NCI-H2196 treated with DMSO at 0.1 percent for 48 hours (cell line): ENCODE results near the gene IGFBP2.

ENCODE experiments used
- DNase-seq: peaks from one replicate; lab custom pipeline; 2025; ENCODE audit not compliant: unreplicated experiment; lab: John Stamatoyannopoulos, UW

The IGFBP2 gene

DNA sequence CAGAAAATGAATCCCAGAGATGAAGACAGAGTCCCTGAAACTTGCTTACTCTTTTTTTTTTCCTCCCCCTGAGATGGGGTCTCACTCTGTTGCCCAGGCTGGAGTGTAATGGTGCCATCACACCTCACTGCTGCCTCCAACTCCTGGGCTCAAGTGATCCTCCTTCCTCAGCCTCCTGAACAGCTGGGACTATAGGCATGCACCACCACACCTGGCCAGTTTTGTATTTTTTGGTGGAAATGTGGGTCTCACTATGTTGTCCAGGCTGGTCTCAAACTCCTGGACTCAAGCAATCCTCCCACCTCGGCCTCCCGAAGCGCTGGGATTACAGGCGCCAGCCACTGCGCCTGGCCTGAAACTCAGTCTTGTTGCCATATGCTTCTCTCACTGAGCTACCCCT lies 27.8 kb downstream of the IGFBP2 start:
- no peak for DNase-seq

DNA sequence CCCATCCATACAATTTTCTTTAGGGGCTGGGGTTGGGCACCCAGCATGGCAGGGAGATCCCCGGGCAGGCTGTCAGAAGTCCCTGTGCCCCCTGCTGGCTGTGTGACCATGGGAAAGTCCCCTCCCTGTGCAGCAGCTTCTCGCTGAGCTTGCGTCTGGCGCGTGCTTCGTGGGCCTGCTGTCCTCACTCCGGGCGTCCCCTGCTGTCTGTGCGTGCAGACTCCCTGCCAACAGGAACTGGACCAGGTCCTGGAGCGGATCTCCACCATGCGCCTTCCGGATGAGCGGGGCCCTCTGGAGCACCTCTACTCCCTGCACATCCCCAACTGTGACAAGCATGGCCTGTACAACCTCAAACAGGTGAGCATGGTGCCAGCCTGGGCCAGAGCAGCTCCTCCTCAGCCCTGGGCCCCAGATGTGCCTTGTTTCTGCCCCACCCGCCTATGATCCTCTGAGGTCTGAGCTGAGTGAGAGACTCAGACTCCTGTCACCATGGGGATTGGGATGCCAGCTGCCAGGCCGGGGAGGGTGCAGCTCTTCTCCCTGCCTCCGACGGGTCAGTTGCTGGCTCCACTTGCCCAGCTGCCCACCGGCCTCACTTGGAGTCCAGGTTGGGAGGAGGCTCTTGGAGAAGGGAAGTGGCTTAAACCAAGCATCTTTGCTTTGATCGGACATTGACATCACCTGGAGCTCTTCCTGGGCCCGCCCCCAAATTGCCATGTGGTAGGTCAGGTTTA lies 28.6 kb downstream of the IGFBP2 start:
- no peak for DNase-seq

DNA sequence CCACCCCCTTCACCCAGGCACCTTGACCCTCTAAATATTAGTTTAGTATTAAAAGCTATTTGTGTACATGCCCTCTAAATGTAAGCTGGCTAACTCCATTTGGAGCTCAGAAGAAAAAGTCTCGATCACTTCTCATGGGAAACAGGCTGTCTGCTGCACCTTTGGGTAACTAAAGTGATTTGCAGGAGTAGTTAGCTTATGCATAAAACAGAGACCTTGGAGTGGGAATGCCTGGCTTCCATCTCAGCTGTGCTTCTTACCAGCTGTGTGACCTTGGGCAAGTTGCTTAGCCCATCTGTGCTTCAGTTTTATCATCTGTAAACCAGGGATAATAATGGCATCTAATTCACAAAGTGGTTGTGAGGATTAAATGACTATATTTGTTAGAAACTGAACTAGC lies 29.9 kb downstream of the IGFBP2 start:
- no peak for DNase-seq

DNA sequence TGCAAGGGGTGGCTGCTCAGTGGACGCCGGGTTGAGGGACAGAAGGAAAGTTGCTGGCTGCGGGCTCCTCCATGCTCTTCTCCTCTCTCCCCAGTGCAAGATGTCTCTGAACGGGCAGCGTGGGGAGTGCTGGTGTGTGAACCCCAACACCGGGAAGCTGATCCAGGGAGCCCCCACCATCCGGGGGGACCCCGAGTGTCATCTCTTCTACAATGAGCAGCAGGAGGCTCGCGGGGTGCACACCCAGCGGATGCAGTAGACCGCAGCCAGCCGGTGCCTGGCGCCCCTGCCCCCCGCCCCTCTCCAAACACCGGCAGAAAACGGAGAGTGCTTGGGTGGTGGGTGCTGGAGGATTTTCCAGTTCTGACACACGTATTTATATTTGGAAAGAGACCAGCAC lies 30.6 kb downstream of the IGFBP2 start:
- DNase-seq = no peak

DNA sequence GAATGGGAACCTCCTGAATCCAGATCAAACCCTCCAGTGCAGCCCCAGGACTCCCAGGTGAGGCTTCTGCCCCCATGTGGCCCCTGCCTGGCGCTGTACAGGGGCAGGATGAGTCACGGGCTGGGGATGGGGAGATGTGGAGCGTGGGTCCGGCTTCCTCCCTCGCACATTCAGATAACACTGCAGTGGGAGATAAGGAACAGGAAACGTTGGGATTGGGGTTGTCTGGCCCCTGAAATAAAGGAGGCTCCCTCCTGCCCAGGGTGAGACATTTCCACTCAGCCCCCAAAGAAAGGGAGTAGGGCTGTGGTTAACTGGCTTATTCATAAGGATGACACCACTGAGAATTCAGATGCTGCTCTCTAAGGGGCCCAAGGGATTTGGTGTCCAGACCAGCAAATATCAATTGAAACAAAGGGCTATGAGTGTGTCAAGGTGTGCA lies 31.4 kb downstream of the IGFBP2 start:
- DNase-seq = no peak

DNA sequence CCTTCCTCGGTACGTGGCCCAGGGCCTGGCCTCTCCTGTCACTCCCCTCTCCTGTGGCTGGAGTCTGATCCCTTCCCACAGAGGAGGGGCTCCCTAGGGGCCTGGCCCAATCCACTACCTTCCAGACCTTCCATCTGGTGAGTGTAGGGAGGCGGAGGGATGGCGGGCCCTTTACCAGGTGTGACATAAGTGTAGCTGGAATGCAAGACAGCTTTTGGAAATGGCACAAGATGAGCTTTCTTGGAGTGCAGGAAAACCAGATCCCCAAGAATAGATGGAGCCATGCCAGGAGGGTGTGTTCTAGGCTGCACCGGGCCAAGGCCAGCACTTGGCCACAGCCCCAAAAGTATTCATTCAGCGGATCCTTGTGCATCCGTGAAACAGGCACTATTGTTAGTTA lies 32.0 kb downstream of the IGFBP2 start:
- no peak for DNase-seq

DNA sequence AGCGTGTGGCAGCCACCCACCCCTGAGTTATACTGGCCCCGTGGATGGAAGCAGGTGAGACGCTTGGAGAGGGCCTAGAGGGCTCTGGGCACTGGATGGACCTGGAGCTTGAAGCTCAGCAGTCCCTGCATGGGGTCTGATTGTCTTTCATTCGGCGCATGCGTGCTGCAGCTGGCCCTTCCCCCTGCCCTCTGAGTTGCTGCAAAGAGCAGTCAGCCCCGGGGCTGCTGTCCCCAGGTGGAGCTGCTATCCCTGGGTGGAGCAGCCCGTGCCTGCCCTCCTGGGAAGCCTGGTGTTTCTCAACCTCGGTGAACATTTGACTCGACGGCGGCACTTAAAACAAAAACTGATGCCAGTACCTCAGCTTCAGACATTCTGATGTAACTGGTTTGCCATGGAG lies 32.5 kb downstream of the IGFBP2 start:
- no peak for DNase-seq

DNA sequence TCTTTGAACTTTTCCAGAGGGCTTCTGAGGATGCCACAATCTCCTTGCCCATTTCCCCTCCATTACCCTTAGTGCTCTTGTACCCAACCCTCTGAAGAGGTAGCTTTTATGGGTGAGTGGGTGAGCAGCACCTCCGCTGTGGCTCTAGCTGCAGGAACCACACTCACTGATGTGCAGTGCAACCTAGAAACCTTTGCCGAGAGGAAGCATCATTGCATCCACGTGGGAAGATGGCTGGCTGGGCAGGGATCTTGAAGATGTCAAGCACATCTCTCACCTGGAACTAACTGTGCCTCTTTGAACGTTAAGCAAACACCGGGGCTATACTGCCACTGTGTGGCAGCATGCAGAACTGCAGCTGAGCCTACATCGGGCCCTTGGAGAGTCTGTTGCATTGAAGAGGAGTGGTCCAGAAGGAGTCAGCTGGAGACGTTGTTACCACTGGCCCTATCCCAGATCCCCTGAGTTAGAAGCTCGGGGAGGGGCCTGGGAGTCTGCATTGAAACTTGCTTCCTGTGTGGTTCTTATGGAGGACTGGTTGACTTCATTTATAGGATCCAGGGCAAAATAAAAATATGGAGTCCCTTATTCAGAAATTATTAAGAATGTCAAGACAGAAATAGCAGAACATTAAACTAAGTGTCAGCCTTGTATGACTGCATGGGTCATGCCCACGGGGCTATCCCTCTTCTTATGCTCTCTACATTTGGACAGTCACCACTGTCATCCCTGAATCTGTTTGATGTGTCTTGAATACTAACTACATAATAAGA lies 33.4 kb downstream of the IGFBP2 start:
- peak; percentile 49 for DNase-seq

DNA sequence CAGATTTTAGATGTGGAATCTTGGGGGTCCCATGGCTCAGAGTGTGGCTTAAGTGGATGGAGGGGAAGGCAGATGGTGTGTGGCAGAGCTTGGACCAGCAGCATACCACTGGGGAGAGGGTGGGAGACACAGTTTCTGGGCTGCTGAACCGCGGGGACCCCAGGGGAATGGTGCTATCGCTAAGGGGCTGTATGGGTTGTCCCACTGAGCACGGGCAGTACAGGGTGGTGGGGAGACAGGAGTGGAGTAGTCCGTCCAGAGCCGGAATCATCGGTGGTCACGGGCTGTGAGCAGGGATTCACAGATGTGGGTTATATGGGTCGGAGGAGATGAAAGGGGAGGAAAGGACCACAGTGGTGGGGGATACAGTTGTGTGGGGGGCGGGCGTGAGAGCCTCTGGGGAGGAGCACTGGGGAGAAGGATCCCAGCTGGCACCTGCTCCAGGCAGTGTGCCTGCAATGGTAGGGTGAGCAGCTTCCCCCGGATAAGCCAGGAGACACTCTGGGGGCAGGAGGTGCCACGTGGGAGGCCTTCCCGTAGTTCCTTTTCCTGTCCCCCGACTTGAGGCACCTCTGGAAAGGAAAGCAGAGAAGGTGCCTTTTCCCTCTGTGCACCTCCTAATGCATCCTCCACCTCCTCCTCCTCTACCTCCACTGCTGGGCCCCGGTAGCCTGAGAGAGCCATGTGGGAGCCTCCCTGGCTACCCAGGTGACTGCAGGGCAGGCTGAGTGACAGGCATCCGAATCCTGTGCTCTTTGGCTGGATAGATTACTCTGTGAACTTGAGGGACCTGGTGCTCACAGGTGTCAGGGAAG lies 37.3 kb downstream of the IGFBP2 start:
- no peak for DNase-seq

DNA sequence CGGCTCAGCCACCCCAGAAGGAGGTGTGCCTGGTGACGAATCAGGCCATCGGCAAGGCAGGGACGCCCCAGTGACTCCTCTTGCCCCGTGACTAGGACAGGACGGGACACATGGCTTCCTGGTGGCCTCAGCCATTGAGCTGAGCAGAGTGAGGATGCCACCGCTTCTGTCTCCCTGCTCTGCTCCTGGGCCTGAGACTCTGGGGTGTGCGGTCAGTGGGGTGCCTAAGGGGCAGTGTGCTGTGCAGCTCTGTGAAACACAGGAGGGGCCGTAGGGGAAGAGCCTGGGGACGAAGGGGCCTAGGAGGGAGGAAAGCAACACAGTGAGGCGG lies 37.8 kb downstream of the IGFBP2 start:
- no peak for DNase-seq

DNA sequence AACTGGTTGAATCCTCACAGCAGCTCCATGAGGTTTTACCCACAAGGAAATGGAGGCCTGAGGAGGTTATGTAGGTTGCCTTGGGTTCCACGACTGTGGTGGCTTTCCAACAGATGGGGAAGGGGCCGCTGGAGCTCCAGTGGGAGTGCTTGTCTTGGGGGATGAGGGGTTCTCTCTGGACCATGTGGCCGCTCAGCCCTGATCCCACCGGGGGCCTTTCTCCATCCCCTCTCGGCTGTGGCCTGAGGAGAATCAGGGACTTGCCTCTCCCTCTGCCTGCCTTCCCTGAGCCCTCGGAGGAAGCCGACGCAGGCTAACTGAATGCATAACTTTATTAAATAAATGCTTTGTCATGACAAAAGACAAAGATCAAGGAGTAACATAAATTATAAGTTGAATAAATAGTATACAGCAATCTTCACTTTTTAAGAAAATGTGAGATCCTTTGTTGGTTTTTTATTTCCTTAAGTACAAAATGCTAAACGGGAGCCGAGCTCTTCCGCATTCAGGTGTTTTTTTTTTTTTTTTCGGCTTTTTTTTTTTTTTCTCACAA lies 38.6 kb downstream of the IGFBP2 start:
- DNase-seq = no peak

DNA sequence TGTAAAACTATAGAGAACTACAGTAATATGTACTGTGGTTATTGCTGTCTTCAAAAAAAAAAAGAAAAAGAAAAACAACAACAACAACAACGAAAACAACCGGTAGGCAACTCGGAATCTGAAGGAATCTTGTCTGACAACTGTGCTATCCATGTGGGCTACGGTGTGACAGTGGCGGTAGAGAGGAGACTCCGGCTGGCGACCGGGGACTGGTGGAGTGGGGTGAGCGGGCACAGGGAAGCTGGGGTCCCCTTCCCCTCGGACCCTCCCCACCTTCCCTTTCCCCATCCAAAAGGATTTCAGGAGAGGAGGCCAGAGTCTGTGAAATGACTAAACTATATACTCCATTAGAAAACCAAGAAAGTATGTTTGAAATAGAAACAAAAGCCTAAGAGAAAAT lies 39.2 kb downstream of the IGFBP2 start:
- DNase-seq = no peak

DNA sequence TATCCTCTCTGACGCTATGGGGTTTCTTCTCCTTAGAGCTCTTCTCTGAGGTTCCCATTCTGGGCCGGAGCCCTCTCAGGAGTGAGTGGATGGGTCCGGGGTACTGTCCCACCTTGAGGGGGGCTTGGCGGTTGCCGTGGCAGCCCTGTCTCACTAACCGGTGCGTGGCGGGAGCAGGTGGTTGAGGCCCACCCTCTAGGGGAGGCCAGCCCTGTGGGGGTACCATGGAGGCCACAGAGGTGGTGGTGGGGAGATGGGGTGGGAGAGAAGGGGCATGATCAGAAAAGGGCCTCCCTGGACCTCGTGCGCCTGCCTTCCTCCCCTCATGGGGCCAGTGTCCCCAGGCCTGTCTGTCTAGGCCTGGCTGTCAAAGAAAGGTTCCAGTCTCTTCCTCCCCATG lies 39.8 kb downstream of the IGFBP2 start:
- no peak for DNase-seq

DNA sequence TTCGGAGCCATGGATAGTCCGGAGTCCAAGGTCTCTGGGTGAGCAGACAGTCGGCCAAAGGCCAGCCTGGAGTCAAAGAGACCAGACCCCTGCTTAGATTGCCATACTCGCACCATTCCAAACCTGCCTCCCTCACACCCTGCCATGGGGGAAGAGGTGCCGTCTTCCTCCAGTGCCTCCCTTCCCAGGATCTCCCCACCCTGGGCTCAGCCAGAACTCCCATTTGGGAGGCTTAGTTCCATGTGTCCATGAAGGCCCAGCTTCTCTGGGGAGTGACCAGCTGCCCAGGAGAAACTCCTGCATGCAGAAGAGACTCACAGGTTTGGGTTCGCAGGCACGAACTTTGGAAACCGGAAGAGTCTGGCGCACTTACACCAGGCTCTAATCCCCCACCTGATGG lies 40.4 kb downstream of the IGFBP2 start:
- no peak for DNase-seq

DNA sequence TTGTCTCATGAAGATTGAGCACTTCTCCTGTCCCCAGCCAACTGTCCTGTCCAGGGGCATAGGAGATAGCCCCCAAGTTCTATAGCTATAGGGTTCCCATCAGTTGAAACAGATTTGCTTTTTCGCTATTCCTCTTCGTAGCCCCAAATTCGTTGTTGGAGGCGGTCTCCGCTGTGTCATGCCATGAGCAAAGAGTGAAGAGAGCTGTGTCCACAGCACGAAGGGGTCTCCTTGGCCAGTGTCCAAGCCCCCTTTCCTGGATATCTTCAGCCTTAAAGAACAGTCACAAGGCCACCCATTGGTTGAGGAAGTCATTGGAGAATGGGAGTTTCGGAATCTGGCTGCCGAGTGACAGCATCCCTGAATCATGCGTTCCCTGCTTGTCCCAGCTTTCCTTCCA lies 41.2 kb downstream of the IGFBP2 start:
- DNase-seq = no peak

DNA sequence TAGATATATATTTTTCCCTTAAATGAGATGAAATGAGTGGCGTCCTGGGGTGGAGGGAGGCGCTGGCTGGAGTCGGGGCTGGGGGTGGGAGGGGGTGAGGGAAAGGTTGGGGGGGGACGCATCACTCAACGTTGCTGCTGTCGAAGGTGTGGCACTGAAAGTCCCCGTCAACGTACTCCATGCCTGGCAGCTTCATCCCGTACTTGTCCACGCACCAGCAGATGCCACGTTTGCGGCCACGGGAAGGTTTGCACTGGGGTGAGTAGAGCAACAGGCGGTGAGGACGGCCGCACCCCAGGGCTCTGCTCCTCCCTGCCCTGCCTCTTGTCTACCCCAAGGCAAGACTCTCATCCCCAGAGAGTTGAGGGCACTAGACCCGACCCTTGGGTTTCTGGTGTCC lies 43.4 kb downstream of the IGFBP2 start:
- no peak for DNase-seq

DNA sequence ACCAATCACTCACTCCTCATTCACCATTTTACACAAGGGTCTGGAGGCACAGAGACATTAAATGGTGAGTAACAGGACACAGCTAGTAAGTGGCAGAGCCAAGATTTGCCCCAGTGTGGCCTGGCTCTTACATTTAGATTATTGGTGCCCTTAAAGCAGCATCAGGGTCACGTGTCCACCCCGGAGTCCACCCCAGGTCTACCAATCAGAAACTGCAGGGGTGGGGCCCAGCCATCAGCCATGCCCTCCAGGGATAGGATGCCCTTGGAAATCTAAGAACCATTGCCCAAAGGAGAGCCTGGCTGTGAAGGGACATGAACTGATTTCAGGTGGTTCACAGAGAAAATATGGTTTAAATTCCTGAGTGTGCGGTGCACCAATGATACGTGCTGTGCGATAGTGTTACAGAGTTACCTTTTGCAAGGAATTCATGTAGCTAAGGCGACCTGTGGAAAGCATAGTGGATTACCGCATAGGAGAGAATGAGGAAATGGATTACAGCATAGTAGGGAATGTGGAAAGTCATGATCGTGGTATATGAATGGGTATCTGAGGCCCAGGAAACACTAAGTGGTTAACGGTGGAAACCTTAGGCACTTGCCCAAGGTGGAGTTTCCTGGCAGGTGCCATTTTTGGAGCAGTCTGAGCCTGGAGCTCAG lies 44.3 kb downstream of the IGFBP2 start:
- no peak for DNase-seq

DNA sequence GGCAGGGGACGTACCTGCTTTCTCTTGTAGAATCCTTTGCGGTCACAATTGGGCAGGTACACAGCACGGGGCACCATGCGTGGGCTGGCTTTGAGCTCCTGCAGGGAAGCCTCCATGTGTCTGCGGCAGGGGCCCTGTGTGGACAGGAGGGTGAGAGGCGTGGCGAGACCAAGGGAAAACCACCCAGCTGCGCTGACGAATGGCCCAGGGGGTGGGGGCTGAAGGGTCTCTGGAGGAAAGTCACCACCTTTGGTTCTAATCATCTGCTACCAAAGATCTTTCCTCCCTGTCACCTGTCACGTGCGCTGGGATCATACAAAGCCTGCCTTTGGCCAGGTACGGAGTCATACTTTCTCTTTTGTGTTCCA lies 44.9 kb downstream of the IGFBP2 start:
- DNase-seq = no peak

DNA sequence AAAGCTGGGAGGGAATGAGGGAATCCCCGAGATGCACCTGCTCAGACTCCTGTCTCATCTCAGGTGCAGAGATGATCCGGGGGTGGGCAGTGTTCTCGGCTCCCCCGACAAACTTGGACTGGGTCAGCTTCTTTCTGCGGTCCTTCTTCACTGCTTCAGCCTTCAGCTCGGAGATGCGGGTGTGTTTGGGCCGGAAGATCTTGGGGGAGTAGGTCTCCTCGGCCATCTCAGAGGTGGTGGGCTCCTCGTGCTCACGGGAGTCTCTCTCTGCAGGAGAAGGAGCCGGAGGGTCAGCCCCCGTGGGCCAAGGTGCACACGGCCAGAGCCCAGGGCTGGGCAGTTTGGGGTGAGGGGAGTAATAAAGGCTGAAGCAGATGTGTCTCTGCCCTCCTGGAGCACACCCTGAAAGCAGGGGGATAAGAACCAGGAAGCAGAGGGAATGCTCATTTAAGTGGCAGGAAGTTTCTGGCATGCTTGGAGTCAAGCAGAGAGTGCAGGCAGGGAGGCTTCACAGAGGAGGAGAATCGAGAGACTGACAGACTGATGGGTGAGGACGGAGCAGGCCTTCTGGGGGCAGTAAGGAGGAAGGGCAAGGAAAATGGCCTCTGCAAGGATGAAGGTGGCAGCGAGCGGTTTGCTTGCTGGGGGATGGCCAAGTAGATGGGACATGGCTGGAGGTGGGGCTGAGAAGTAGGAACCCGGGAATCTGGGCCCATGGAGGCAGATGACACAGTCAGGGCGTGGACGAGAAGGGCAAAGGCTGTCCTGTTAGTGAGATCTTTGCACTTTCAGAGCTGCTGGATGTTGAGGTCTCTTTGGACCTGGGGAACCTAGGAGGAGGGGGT lies 45.8 kb downstream of the IGFBP2 start:
- no peak for DNase-seq

DNA sequence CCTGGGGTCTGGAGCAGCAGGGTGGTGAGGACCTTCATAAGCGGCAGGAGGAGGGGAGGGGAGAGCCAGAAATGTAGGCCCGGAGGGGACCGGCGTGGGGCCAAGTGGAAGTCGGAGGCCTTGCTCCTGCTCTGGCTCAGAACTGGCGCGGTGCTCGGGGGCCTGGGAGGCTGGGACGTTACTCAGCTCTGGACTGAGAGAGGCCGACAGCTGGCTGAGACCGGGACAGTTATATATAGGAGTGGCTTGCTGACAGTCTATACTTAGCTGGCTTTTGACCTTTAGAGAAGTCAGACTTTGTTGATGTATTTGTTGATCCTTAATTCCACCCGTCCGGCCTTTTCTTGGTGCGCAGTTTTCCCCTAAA lies 46.4 kb downstream of the IGFBP2 start:
- no peak for DNase-seq
